ENCODE data around the gene ESYT3.

GRCh38 chr3:138448631-138449030, 14.2 kb downstream of the ESYT3 start:
- TF ChIP-seq CTCF (IDR thresholded peaks at IDR 0.05; ENCODE audit: low read depth, low read length): no peak
- no peak for TF ChIP-seq POLR2A (IDR thresholded peaks at IDR 0.05; ENCODE audit: extremely low read depth, insufficient read length)
- TF ChIP-seq MYC (IDR thresholded peaks at IDR 0.05; ENCODE audit: low read depth, low read length): no peak
